Activated CD8-positive, alpha-beta T cell treated with anti-CD3 and anti-CD28 coated beads for 36 hours (primary cell): ENCODE measurements around the gene SLC45A3. TPM values are rescaled to one million over a fixed set of nuclear protein-coding genes. Genes with fewer than 3 reads are reported as not detected.
A peak's percentile ranks its signal among the peaks of the same experiment; 100 is the strongest.

ENCODE experiments used
- ATAC-seq: fragments of 200-7000 bp; cut with Tn5 transposase; one replicate; pipeline ENCODE4 v1.10.0; 2021; ENCODE audit warnings: mild to moderate bottlenecking, moderate library complexity
- CTCF ChIA-PET: fragments of 350-600 bp; sonication (Branson Sonifier 250); formaldehyde crosslinking; loops from one replicate; lab custom pipeline; 2021; ENCODE audit warnings: antibody characterized with exemption; lab: Charles Lee
- POLR2A ChIA-PET: fragments of 350-600 bp; sonication (Branson Sonifier 250); formaldehyde crosslinking; loops from one replicate; lab custom pipeline; 2021; ENCODE audit warnings: antibody characterized with exemption; lab: Charles Lee
- DNase-seq: peaks from one replicate; pipeline ENCODE4 v3.0.0-alpha.2; 2020
- H3K27ac Mint-ChIP-seq: one replicate; pipeline ENCODE4 v1.8.0; 2021; ENCODE audit warnings: mild to moderate bottlenecking, mixed read lengths
- H3K27me3 Mint-ChIP-seq: one replicate; pipeline ENCODE4 v1.8.0; 2021; ENCODE audit warnings: mixed read lengths
- H3K36me3 Mint-ChIP-seq: one replicate; pipeline ENCODE4 v1.8.0; 2021; ENCODE audit warnings: low read depth, mixed read lengths
- H3K4me1 Mint-ChIP-seq: one replicate; pipeline ENCODE4 v1.8.0; 2021; ENCODE audit warnings: low read depth, mixed read lengths
- H3K4me3 Mint-ChIP-seq: one replicate; pipeline ENCODE4 v1.8.0; 2021; ENCODE audit warnings: mild to moderate bottlenecking, moderate library complexity, mixed read lengths
- H3K9me3 Mint-ChIP-seq: one replicate; pipeline ENCODE4 v1.8.0; 2021; ENCODE audit warnings: mixed read lengths
- intact Hi-C: fragments of 100-400 bp; cut with micrococcal nuclease; formaldehyde crosslinking; loops from one replicate; pipeline ENCODE4 v1.10.0; 2022
- total RNA-seq, 2 experiments: library from RNA; stranded (reverse); gene quantifications; one replicate each; pipeline ENCODE4 v1.2.3, GENCODE V29; 2021
- TF ChIP-seq, protein P1 (sequence below): fragments of 200-600 bp; IDR thresholded peaks from one replicate; pipeline ENCODE4 v1.8.0; 2022; ENCODE audit warnings: antibody characterized with exemption, mild to moderate bottlenecking

Gene SLC45A3
- total RNA-seq, 2 experiments from 2014 or later, result 0.38 to 0.65 TPM

DNA sequence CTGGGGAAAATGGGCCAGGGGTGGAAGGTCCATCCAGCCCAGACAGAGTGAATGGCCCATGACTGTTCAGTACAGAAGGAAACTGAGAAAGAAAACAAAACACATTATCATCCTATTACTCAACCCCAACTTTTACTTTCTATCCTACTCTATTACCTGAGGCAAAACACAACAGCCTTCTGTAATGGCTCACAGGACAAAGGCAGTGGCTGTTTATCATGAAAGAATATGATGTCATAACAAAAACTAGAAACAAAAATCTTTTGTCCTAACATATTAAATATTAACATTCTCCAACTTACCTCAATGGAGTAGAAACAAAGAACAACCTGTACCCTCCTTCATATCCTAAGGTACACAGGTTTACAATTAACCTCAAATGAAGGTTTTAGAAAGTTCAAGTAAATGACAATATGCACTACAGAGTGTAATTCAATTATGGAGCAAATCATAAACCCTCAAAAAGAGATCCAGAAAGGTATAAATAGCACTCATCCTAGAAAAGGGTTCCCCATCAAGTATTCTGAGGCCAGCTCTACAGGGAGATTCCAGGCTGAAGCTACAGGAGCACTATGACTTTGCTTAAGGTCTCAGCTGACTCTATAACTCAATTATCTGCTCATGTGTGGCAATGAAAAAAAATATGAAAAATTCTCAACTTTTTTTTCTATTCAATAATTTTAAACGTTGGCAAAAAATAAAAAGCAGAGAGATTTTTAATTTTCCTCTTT, 63.6 kb downstream of the SLC45A3 start:
- ChIA-PET POLR2A (interaction anchor here (1.4 kb wide), 1 partner anchor 14 kb away, joined by 7 read pairs; no protein-coding TSS in a partner anchor), CTCF (interaction anchor here (1.0 to 1.4 kb wide), 5 partner anchors 25 to 95 kb away, joined by 3 to 7 read pairs (median 3); no protein-coding TSS in a partner anchor)
- Mint-ChIP-seq H3K27me3 (no peaks in the 10 kb centered on the region), H3K36me3 (peaks cover 63% of the 10 kb centered on the region), H3K4me3 (no peak overlapping the region), H3K9me3 (no peaks in the 10 kb centered on the region), H3K4me1 (peaks cover 40% of the 10 kb centered on the region), H3K27ac (peak overlapping the region; percentile 61)
- DNase-seq (no peak), ATAC-seq (peak; percentile 81)
- TF ChIP-seq, protein P1, sequence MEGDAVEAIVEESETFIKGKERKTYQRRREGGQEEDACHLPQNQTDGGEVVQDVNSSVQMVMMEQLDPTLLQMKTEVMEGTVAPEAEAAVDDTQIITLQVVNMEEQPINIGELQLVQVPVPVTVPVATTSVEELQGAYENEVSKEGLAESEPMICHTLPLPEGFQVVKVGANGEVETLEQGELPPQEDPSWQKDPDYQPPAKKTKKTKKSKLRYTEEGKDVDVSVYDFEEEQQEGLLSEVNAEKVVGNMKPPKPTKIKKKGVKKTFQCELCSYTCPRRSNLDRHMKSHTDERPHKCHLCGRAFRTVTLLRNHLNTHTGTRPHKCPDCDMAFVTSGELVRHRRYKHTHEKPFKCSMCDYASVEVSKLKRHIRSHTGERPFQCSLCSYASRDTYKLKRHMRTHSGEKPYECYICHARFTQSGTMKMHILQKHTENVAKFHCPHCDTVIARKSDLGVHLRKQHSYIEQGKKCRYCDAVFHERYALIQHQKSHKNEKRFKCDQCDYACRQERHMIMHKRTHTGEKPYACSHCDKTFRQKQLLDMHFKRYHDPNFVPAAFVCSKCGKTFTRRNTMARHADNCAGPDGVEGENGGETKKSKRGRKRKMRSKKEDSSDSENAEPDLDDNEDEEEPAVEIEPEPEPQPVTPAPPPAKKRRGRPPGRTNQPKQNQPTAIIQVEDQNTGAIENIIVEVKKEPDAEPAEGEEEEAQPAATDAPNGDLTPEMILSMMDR, result no peak
- intact Hi-C loops, result no loop called here

DNA sequence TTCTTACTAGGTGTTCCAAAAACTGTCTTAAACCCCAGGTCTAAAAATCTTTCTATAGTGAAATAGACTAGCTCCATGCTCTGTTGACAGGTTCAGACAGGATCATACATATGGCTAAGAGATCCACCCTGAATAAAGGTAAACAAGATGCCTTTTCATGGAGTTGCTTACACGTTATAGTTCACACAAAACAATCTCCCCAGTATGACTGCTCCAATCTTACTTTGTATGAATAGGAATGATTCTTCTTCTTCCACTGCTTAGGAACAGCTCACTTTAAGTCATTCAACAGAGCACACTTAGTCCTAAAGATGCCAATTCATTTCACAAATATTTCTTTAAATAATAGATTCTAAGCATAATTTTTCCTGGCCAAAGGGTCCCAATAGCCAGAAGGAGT, 64.5 kb downstream of the SLC45A3 start:
- Mint-ChIP-seq H3K36me3 (peaks cover 65% of the 10 kb centered on the region), H3K27me3 (no peaks in the 10 kb centered on the region), H3K4me1 (peaks cover 47% of the 10 kb centered on the region), H3K4me3 (no peak overlapping the region), H3K9me3 (no peaks in the 10 kb centered on the region), H3K27ac (peak overlapping the region; percentile 52)
- POLR2A ChIA-PET, result interaction anchor here (0.9 to 1.4 kb wide), 3 partner anchors 14 to 23 kb away, joined by 3 to 7 read pairs (median 4); partner anchors contain the start of gene ELK4
- CTCF ChIA-PET, result interaction anchor here (0.5 to 1.4 kb wide), 7 partner anchors 10 to 96 kb away, joined by 3 to 7 read pairs (median 3); no protein-coding TSS in a partner anchor
- intact Hi-C loops, result no loop called here
- TF ChIP-seq, protein P1, result no peak
- DNase-seq (no peak), ATAC-seq (no peak)

- H3K4me1 Mint-ChIP-seq, result peaks cover 57% of the 10 kb centered on the region
These were observed 66.4 kb downstream of the SLC45A3 start for GRCh38 chr1:205613854-205614412.

GRCh38 chr1:205612556-205612955, 67.8 kb downstream of the SLC45A3 start:
- intact Hi-C loops, result no loop called here

More at GRCh38 chr1:205613854-205614412, 66.4 kb downstream of the SLC45A3 start:
- TF ChIP-seq, protein P1, result no peak
- H3K9me3 Mint-ChIP-seq, result no peaks in the 10 kb centered on the region
- H3K27ac Mint-ChIP-seq, result peak overlapping the region; percentile 69
- ATAC-seq (no peak), DNase-seq (no peak)
- ChIA-PET POLR2A (interaction anchor here (1.2 kb wide), 1 partner anchor 18 kb away, joined by 6 read pairs; the partner anchor contains the start of gene ELK4), CTCF (interaction anchor here (1.0 to 3.2 kb wide), 3 partner anchors 13 to 22 kb away, joined by 3 to 13 read pairs (median 6); no protein-coding TSS in a partner anchor)
- peaks cover 58% of the 10 kb centered on the region for H3K36me3 Mint-ChIP-seq
- intact Hi-C loops, result no loop called here
- no peaks in the 10 kb centered on the region for H3K27me3 Mint-ChIP-seq
- H3K4me3 Mint-ChIP-seq, result no peak overlapping the region

More at GRCh38 chr1:205612556-205612955, 67.8 kb downstream of the SLC45A3 start:
- no peak for DNase-seq
- Mint-ChIP-seq H3K4me1 (peaks cover 63% of the 10 kb centered on the region), H3K4me3 (no peak overlapping the region), H3K27me3 (no peaks in the 10 kb centered on the region), H3K36me3 (peaks cover 54% of the 10 kb centered on the region), H3K27ac (no peak overlapping the region), H3K9me3 (no peaks in the 10 kb centered on the region)
- POLR2A ChIA-PET, result interaction anchor here (0.9 to 1.5 kb wide), 3 partner anchors 10 to 20 kb away, joined by 3 to 6 read pairs (median 4); partner anchors contain the start of gene ELK4
- CTCF ChIA-PET, result interaction anchor here (1.1 to 3.2 kb wide), 3 partner anchors 12 to 21 kb away, joined by 5 to 13 read pairs (median 6); no protein-coding TSS in a partner anchor
- no peak for ATAC-seq
- TF ChIP-seq, protein P1, result no peak
